ENCODE measurements around the gene ITGB1.

ITGB1 gene

DNA sequence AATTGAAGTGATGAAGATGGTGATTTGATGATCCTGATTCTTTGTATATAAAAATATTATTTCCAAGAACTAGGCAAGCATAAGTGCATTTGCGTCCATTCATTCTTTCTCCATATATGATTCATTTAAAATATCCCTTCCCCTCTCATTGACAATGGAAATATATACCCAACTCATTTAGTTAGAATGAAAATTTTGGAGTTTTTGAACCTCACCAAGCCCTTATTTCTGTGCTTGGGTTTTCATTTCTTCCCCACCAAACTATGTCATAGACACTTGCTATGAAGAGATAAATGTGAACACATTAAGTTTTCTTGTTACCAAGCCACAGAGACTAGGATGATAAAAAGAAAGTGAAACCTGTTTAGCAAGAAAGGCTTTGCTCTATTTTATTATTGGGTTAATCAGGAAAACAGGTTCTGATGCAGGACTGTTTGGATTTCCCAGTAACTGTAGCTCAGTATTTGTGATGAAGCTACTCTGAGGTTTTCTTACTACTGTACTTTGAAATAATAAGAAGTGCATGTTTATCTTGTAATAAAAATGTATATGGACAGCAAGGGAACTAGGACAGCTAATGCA lies 68.3 kb downstream of the ITGB1 start:
- in situ Hi-C loops (cut with MboI; ENCODE audit: low pct_unique_long_range_greater_than_20kb, low sequenced_read_pairs, unreplicated experiment) = no loop called here
- no peak for DNase-seq (ENCODE audit: low spot score)
- TF ChIP-seq, protein P1, sequence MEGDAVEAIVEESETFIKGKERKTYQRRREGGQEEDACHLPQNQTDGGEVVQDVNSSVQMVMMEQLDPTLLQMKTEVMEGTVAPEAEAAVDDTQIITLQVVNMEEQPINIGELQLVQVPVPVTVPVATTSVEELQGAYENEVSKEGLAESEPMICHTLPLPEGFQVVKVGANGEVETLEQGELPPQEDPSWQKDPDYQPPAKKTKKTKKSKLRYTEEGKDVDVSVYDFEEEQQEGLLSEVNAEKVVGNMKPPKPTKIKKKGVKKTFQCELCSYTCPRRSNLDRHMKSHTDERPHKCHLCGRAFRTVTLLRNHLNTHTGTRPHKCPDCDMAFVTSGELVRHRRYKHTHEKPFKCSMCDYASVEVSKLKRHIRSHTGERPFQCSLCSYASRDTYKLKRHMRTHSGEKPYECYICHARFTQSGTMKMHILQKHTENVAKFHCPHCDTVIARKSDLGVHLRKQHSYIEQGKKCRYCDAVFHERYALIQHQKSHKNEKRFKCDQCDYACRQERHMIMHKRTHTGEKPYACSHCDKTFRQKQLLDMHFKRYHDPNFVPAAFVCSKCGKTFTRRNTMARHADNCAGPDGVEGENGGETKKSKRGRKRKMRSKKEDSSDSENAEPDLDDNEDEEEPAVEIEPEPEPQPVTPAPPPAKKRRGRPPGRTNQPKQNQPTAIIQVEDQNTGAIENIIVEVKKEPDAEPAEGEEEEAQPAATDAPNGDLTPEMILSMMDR (IDR thresholded peaks at IDR 0.05; ENCODE audit: extremely low read depth, insufficient read depth, missing control alignments) = no peak

DNA sequence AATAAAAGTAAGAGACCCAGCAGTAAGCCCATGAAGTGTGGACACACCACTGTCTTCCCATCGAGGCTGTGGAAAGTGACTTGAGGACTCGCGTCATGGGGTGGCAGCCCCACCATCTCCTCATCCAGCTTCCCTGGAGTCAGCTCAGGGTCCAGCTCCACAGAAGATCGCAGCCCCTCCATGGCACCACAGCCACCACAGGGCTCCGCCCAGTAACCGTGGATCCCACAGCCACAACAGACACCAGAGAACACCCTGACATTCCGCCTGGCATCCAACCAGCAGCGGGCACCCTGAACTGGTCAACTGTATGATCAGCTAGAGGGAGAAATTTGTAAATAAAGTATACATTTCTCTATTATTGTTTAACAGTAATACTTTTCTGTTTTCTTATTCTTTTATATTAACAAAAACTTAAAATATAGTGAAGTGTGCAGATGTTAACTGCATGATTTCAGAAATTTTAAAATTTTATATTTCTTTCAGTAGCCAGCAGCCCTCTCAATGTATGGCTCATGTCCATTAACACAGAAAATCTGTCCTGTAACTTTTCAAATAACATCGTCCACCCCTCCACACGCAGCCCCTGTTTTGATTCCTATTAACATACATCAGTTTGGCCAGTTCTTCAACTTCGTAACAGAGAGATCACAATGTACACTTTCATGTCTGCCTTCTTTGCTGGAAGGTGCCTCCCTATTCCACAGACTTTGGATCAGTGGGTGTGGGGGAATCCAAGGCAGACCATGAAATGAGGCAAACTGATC lies 69.7 kb downstream of the ITGB1 start:
- in situ Hi-C loops (cut with MboI; ENCODE audit: low pct_unique_long_range_greater_than_20kb, low sequenced_read_pairs, unreplicated experiment) = no loop called here
- DNase-seq (ENCODE audit: low spot score) = no peak
- TF ChIP-seq, protein P1 (IDR thresholded peaks at IDR 0.05; ENCODE audit: extremely low read depth, insufficient read depth, missing control alignments) = no peak

DNA sequence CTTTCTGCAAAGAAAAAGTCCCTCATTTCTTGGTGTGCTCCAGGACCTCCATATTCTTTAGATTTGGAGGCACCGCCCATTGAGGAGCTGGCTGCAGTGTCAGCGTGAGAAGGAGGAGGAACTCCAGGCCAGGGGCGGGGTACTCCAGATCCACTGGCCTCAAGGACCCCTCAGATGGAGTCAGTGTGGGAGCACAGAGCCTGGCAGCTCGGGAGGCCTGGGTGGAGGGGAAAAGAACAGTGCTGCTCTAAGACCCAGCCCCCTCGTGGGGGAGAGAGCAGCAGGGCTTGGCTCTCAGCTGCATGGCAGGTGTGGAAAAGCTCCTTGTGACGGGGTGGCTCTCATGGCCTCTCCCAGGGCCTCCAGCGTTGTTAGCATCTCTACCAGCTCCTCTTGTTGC lies 70.5 kb downstream of the ITGB1 start:
- TF ChIP-seq, protein P1 (IDR thresholded peaks at IDR 0.05; ENCODE audit: extremely low read depth, insufficient read depth, missing control alignments) = no peak
- no peak for DNase-seq (ENCODE audit: low spot score)
- in situ Hi-C loops (cut with MboI; ENCODE audit: low pct_unique_long_range_greater_than_20kb, low sequenced_read_pairs, unreplicated experiment) = no loop called here

DNA sequence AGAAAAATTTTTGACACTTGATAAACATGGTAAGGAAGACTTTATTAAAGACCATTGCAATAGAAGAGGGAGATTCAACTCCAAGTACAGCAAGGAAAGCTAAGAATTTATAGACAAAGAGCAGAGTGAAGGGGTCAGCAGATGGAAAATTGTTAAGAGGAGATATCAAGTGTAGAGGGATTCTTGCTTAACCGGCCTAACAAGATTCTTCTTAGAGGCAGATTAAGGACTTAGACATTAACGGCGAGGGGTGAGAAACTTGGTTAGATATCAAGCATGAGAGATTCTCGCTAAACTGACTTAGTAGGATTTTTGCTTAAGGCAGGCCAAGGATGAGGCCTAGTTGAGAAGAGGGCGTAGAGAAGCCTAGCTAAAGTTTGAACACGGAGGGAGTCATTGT lies 76.0 kb downstream of the ITGB1 start:
- DNase-seq (ENCODE audit: low spot score) = no peak
- TF ChIP-seq, protein P1 (IDR thresholded peaks at IDR 0.05; ENCODE audit: extremely low read depth, insufficient read depth, missing control alignments) = no peak
- in situ Hi-C loops (cut with MboI; ENCODE audit: low pct_unique_long_range_greater_than_20kb, low sequenced_read_pairs, unreplicated experiment) = no loop called here

DNA sequence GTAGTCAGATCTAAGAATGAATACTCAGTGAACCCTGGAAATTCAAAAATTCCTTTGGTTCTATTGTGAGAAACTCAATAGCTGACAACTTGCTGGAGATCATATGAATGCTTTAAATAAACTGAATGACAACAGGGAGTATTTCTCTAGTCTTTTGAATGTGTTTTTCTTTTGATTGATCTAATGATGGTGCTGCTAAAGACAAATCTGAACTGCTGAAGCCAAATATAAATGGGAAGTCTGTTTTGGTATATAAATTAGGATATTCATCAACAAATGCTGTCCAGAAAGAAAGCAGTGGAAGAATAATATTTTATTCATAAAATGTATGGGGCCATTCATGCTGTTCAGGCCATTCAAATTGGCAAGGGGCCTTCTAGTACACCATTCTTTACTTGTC lies 79.4 kb downstream of the ITGB1 start:
- TF ChIP-seq, protein P1 (IDR thresholded peaks at IDR 0.05; ENCODE audit: extremely low read depth, insufficient read depth, missing control alignments) = no peak
- in situ Hi-C loops (cut with MboI; ENCODE audit: low pct_unique_long_range_greater_than_20kb, low sequenced_read_pairs, unreplicated experiment) = no loop called here
- DNase-seq (ENCODE audit: low spot score) = no peak

DNA sequence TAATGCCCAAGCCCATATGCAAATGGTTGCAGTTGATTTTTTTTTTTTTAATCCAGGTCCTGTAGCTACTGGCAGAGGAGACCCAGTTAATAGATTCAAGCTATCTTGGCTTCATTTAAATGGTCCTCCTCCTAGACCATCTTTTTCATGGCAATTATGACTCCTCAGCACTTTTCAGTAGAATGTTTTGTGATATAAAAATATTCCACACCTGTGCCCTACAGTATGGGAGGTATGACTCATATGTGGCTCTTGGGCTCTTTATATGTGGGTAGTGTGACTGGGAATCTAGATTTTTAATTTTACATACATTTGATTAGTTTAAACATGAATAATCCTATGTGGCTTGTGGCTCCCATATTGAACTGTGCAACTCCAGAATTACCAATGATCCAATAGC lies 80.1 kb downstream of the ITGB1 start:
- TF ChIP-seq, protein P1 (IDR thresholded peaks at IDR 0.05; ENCODE audit: extremely low read depth, insufficient read depth, missing control alignments) = no peak
- DNase-seq (ENCODE audit: low spot score) = no peak
- in situ Hi-C loops (cut with MboI; ENCODE audit: low pct_unique_long_range_greater_than_20kb, low sequenced_read_pairs, unreplicated experiment) = no loop called here
